NCI-H82 (cell line): ENCODE measurements around the gene KRT14.
"Not testable (repeated sequence)": the region's sequence is repeated elsewhere in the genome, so short reads cannot be mapped to it uniquely, and the experiment has no call there.

ENCODE experiments used
- DNase-seq: peaks from one replicate; lab custom pipeline; 2025; lab: John Stamatoyannopoulos, UW

KRT14 gene

GRCh38 chr17:41586863-41587495, at the start of gene KRT14:
TSS of gene KRT14 (minus strand) at chr17:41586895. CDS start at chr17:41586834, 61 bp downstream.
- no peak for DNase-seq

GRCh38 chr17:41635121-41636097, 48.7 kb upstream of the KRT14 start:
- peak; percentile 47 for DNase-seq

GRCh38 chr17:41634639-41635038, 47.9 kb upstream of the KRT14 start:
- no peak for DNase-seq

- no peak for DNase-seq
Measured at GRCh38 chr17:41633556-41634199, 47.0 kb upstream of the KRT14 start.

GRCh38 chr17:41632482-41633105, 45.9 kb upstream of the KRT14 start:
- no peak for DNase-seq

GRCh38 chr17:41631898-41632285, 45.2 kb upstream of the KRT14 start:
- DNase-seq = no peak

- no peak for DNase-seq
Measured at GRCh38 chr17:41631025-41631897, 44.6 kb upstream of the KRT14 start.

GRCh38 chr17:41629826-41630670, 43.4 kb upstream of the KRT14 start:
- DNase-seq = no peak

- DNase-seq = no peak
Measured at GRCh38 chr17:41629316-41629715, 42.6 kb upstream of the KRT14 start.

- DNase-seq = not testable (repeated sequence)
Measured at GRCh38 chr17:41628621-41629255, 42.0 kb upstream of the KRT14 start.

GRCh38 chr17:41628073-41628370, 41.3 kb upstream of the KRT14 start:
- not testable (repeated sequence) for DNase-seq

GRCh38 chr17:41627316-41628072, 40.8 kb upstream of the KRT14 start:
- DNase-seq = peak; percentile 35

- DNase-seq = not testable (repeated sequence)
Measured at GRCh38 chr17:41626914-41627295, 40.2 kb upstream of the KRT14 start.

- DNase-seq = not testable (repeated sequence)
Measured at GRCh38 chr17:41626028-41626913, 39.6 kb upstream of the KRT14 start.

GRCh38 chr17:41625602-41626001, 38.9 kb upstream of the KRT14 start:
- no peak for DNase-seq

GRCh38 chr17:41624208-41625101, 37.8 kb upstream of the KRT14 start, which contains the start of gene KRT17:
TSS of gene KRT17 (minus strand) at chr17:41624575. CDS start at chr17:41624509, 66 bp downstream.
- peak; percentile 25 for DNase-seq
